GM12878 (cell line): ENCODE data around the gene CALY. TPM values are rescaled to one million over a fixed set of nuclear protein-coding genes. Genes with fewer than 3 reads are reported as not detected.

Source experiments
- BHLHE40 ChIP-seq, 2 experiments: fragments of 450-650 bp in 1 of 2; IDR thresholded peaks; 2 replicates each; pipeline ENCODE4 v1.6.1; 2011 to 2017; ENCODE audit warnings: low read depth in 2 of 2, borderline replicate concordance in 1 of 2, improper control_type of control experiment in 1 of 2, low read length in 1 of 2, mild to moderate bottlenecking in 1 of 2
- KAT2A ChIP-seq: conservative IDR thresholded peaks from 2 replicates; pipeline ENCODE4 v1.6.1; 2011; ENCODE audit warnings: low read depth, low read length; ENCODE audit not compliant: control insufficient read depth
- MYC ChIP-seq: IDR thresholded peaks from 2 replicates; pipeline ENCODE4 v1.6.1; 2011; ENCODE audit warnings: mild to moderate bottlenecking, low read length, moderate library complexity, inconsistent platforms; ENCODE audit not compliant: insufficient read depth, insufficient replicate concordance, insufficient read length, severe bottlenecking
- NR2F1 ChIP-seq: fragments of 450-650 bp; conservative IDR thresholded peaks from 2 replicates; pipeline ENCODE4 v1.6.1; 2017; ENCODE audit warnings: mild to moderate bottlenecking
- SIN3A ChIP-seq: IDR thresholded peaks from 2 replicates; pipeline ENCODE4 v1.6.1; 2012; ENCODE audit warnings: low read depth, low read length, improper control_type of control experiment
- SKIL ChIP-seq: fragments of 450-650 bp; IDR thresholded peaks from 2 replicates; pipeline ENCODE4 v1.6.1; 2017; ENCODE audit warnings: mild to moderate bottlenecking, low read depth, inconsistent platforms; ENCODE audit not compliant: poor library complexity, severe bottlenecking
- SMC3 ChIP-seq: IDR thresholded peaks from 2 replicates; pipeline ENCODE4 v1.6.1; 2011; ENCODE audit warnings: low read length, improper control_type of control experiment, borderline replicate concordance
- SUPT20H ChIP-seq: IDR thresholded peaks from 2 replicates; pipeline ENCODE4 v1.6.1; 2011; ENCODE audit warnings: low read depth, mild to moderate bottlenecking, low read length, moderate library complexity, borderline replicate concordance; ENCODE audit not compliant: control insufficient read depth
- ZBTB33 ChIP-seq: fragments of 450-650 bp; IDR thresholded peaks from 2 replicates; pipeline ENCODE4 v1.6.1; 2017; ENCODE audit warnings: mild to moderate bottlenecking
- polyA plus RNA-seq, 11 experiments: library from polyadenylated mRNA; depleted of rRNA in 4 of 11; unstranded in 6 of 11; stranded (reverse) in 5 of 11; fragments of >200 nt; fragmentation: Nextera tagmentation in 4 of 11; fragmentation: Illumina TruSeq in 1 of 11; extraction: Ambion mirVana in 4 of 11; extraction: Trizol in 1 of 11; gene quantifications; 1 replicate in 1 of 11; 2 replicates in 10 of 11; pipeline versions ENCODE4 v1.2.1 to v1.2.3, GENCODE V29; 2011 to 2016; ENCODE audit warnings: inconsistent platforms in 2 of 11, missing spikeins in 2 of 11, low read depth in 1 of 11
- total RNA-seq, 4 experiments: library from RNA; depleted of rRNA in 3 of 4; stranded (reverse); fragments of >200 nt in 3 of 4; fragmentation: Illumina TruSeq in 1 of 4; extraction: Trizol in 1 of 4; gene quantifications; 2 replicates each; pipeline versions ENCODE4 v1.2.1 to v1.2.3, GENCODE V29; 2013 to 2021

CALY gene
- total and polyA plus RNA-seq, 10 of the 15 experiments (the other 5 are each of a cell fraction or from before 2014, with no cell fraction given) = 0.07 TPM; not detected in 9

GRCh38 chr10:133355266-133355665 is 18.6 kb upstream of the CALY start (continued):
- TF ChIP-seq ZBTB33 = no peak
- TF ChIP-seq SUPT20H = no peak
- no peak for TF ChIP-seq MYC
- no peak for TF ChIP-seq SMC3
- TF ChIP-seq NR2F1 = no peak
- TF ChIP-seq SIN3A = no peak
- no peak for TF ChIP-seq BHLHE40 (IDR thresholded peaks at IDR 0.05; ENCODE audit: borderline replicate concordance in 1 of 2, low read depth in 2 of 2, low read length in 1 of 2)
- no peak for TF ChIP-seq SKIL
- TF ChIP-seq KAT2A = no peak
